A549 (cell line): Measurements from ENCODE around the gene MESP2.

Experiments used
- CTCF ChIP-seq: fragments of >200 bp; sonication (Bioruptor Twin); formaldehyde crosslinking; IDR thresholded peaks from 3 replicates; pipeline ENCODE4 v1.5.1; 2016
- EHMT2 ChIP-seq: fragments of 200-600 bp; sonication (generic); IDR thresholded peaks from 2 replicates; pipeline ENCODE4 v1.6.1; 2016; ENCODE audit warnings: antibody characterized with exemption, low read depth, mild to moderate bottlenecking, moderate library complexity
- POLR2A ChIP-seq: IDR thresholded peaks from 2 replicates; pipeline ENCODE4 v1.6.1; 2012; ENCODE audit warnings: mild to moderate bottlenecking, low read length
- SMC3 ChIP-seq: fragments of >200 bp; sonication (Bioruptor Twin); formaldehyde crosslinking; IDR thresholded peaks from 3 replicates; pipeline ENCODE4 v1.6.1; 2018; ENCODE audit warnings: inconsistent platforms
- SREBF2 ChIP-seq: fragments of 450-650 bp; IDR thresholded peaks from 2 replicates; pipeline ENCODE4 v1.6.1; 2014; ENCODE audit warnings: mild to moderate bottlenecking, moderate library complexity
- TF ChIP-seq, protein P1 (sequence below): IDR thresholded peaks from 2 replicates; pipeline ENCODE4 v1.6.1; 2012

- TF ChIP-seq EHMT2 (no peak), SMC3 (no peak), POLR2A (no peak), CTCF (no peak), SREBF2 (no peak)
- TF ChIP-seq, protein P1, sequence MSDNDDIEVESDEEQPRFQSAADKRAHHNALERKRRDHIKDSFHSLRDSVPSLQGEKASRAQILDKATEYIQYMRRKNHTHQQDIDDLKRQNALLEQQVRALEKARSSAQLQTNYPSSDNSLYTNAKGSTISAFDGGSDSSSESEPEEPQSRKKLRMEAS, result no peak
Observed at GRCh38 chr15:89808160-89808870, 32.2 kb downstream of the MESP2 start.
